ENCODE measurements around the gene PROM1. TPM values are rescaled to one million over a fixed set of nuclear protein-coding genes. Genes with fewer than 3 reads are reported as not detected.

PROM1 gene
- total and polyA plus RNA-seq, 2 of the 8 experiments (the other 6 are each of a cell fraction or from before 2014, with no cell fraction given), result 36.0 to 59.7 TPM

DNA sequence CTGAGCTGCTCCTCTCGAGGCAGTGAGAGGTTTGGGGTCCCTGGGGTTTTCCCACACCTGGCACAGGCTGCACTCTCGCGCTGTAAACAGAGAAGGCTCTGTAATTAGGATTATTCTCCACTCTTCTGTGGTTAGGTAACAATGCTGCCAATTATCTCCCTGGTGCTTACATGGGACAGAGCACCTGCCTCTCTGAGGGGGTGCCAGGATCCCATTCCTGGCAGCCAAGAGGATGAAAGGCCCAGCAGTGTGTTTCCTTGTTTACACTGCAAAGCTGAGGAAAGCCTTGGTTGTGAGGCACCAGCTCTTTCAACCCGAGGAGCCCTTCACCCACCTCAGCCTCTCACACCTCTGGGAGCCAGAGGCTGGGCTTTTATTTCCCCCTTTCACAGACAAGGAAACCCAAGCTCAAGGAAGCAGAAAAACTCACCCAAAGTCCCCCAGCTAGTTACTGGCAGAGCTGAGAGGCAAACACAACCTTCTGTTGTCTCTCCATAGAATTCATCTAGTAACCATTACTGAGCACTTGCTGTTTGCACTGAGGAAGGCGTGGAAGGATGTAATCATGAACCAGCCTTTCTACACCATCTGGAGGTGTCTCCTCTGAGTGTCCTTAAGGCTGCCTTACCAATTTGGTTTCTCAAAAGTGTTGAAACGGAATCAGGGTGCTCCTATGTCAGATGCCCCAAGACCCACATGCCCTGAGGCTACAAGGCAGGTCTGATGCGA lies 39.7 kb upstream of the PROM1 start (continued):
- TF ChIP-seq CBX5 (IDR thresholded peaks at IDR 0.05; ENCODE audit: low read depth, low read length), result no peak
- TF ChIP-seq MAFK (IDR thresholded peaks at IDR 0.05; ENCODE audit: low read depth, low read length), result no peak
- no peak for TF ChIP-seq CHD2 (IDR thresholded peaks at IDR 0.05; ENCODE audit: low read length)
- no peak for TF ChIP-seq KDM1A (IDR thresholded peaks at IDR 0.05; ENCODE audit: borderline replicate concordance, low read length)
- TF ChIP-seq RAD21 (IDR thresholded peaks at IDR 0.05 in 1 of 2, conservative IDR thresholded peaks at IDR 0.05 in 1 of 2; ENCODE audit: low read depth in 2 of 2, low read length in 2 of 2), result no peak
- no peak for TF ChIP-seq SUZ12 (IDR thresholded peaks at IDR 0.05; ENCODE audit: low read length)
- TF ChIP-seq RNF2 (IDR thresholded peaks at IDR 0.05; ENCODE audit: borderline replicate concordance, low read depth, low read length, missing control alignments, poor library complexity, severe bottlenecking), result no peak

Measured in H1 (cell line).